NK-92 (cell line): ENCODE results near the gene JTB.
"Not testable (repeated sequence)": the region's sequence is repeated elsewhere in the genome, so short reads cannot be mapped to it uniquely, and the experiment has no call there.

Experiments
- DNase-seq: peaks from one replicate; lab custom pipeline; 2025; ENCODE audit not compliant: unreplicated experiment; lab: John Stamatoyannopoulos, UW

Gene JTB

DNA sequence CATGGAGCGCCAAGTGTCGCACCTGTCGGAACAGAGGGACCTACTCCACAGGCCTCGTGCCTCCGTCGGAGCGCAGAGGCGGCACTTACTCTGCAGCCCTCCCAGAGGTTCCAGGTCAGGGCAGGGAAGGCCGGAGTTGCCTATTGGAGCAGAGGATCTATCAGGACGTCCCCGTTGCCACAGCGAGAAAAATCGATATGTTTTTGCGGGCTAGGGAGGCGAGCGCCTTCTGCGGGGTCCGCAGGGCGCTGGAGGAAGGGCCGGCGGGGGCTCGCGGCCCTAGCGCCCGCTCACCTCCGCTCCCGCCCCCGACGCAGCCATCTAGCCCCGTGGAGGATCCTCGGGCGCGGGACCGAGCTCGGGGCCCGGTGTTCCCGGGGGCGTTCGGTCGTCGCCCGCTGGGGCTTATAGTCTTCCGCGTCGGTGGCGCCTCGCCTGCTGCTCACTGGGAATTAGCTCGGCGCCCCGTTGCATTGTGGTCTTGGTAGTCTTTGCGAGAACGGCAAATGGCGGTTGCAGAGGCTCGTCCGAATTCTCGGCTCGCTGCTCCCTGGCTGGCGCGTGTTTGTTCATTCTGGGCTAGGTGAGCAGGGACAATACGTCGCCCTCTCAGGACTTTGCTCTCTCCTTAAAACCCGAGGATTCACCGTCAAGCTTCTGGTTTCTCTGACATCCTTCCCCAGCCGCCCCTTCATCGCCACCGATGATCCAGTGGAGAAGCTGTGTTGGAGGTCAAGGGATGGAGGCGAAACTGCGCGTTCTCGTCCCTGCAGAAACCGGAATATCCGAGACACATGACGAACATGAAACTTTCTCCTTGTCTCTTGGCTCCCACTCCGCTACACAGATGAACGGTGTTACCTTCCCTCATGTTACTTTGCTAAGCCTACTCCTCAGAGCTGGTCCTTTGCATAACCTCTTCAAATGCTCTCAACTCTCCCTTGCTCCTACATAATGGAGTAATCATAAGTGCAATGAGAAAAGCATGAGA, at the start of gene JTB:
Gene JTB (minus strand): TSS at position 425 of the 991 bp plus-strand sequence. CDS start 422 bp downstream, at position 3.
- peak; percentile 21 for DNase-seq

GRCh38 chr1:154019940-154020339, 42.5 kb upstream of the JTB start:
- DNase-seq = no peak

DNA sequence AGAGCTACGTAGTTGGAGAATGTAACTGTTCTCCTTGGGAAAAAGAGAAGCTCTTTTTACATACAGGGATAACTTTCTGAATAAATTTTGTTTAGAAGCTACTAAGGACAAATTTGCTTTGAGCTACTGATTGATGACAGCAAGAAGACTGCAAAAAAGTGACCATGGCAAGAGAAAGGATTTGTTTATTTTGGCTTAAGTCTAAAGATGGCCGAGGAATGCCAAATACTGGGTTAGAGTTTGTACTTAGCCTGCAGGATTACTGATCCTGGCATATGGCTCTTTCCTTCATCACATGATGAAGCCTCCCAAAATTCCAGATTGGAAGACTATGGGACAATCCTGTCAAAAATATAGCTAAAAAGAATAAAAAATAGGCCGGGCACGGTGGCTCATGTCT, 41.8 kb upstream of the JTB start:
- DNase-seq = no peak

DNA sequence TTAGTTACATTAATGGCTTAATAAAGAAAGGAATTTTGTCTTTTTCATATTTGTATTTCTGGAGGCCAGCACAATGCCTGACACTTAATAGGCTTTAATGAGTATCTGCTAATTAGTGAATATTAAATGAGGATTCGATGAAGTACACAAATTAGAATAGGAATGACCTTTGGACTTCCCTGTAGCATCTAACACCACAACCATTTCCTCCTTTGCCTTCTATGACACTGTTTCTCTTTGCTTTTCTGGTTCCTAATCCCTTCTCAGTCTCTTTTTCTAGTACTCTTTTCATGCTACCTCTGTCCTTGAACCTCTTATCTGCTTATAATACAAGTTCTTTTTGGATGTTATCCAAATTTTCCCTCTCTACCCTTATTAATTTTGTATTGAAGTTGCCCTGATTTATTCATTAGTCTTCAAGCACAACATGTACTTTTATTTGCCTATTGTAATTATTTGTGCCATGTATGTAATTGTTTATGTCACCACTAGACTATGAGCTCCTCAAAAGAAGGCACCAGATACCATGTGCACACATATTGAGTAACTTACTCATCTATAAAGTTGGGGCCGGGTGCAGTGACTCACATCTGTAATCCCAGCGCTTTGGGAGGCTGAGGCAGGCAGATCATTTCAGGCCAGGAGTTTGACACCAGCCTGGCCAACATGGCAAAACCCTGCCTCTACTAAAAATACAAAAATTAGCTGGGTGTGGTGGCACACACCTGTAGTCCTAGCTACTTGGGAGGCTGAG, 36.9 kb upstream of the JTB start:
- DNase-seq = no peak

GRCh38 chr1:154012543-154012942, 35.1 kb upstream of the JTB start:
- not testable (repeated sequence) for DNase-seq

DNA sequence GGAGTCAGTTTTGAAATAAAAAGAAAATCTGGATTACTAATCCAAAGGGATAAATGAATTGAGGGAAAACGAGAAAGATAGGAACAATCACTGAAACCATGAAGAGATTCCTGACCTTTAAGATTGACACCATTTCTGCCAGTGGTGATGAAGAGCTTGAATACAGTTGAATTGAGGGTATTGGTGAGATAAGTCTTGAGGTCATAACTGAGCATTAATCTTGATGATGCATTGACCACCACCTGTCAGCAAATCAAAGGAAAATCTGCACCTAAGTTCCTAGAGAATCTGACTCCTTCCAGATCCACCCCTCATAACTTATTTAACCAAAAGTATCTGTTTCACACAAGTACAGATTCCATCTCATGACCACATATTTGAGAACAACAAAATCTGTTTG, 34.7 kb upstream of the JTB start:
- no peak for DNase-seq

DNA sequence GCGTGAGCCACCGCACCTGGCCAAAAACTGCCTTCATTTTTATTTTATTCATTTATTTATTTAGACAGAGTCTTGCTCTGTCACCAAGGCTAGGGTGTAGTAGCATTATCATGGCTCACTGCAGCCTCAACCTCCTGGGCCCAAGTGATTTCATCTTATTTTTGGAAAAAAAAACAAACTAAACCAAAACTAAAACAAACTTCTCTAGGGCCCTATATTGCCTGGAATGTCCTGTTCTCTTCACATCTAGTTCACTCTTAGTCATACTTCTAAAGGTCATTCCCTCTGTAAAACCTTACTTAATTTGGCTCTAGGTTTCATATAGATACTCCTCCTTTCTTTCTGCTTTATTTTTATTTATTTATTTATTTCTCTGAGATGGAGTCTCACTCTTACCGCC, 28.7 kb upstream of the JTB start:
- DNase-seq = no peak

GRCh38 chr1:154000420-154000819, 22.9 kb upstream of the JTB start:
- no peak for DNase-seq

DNA sequence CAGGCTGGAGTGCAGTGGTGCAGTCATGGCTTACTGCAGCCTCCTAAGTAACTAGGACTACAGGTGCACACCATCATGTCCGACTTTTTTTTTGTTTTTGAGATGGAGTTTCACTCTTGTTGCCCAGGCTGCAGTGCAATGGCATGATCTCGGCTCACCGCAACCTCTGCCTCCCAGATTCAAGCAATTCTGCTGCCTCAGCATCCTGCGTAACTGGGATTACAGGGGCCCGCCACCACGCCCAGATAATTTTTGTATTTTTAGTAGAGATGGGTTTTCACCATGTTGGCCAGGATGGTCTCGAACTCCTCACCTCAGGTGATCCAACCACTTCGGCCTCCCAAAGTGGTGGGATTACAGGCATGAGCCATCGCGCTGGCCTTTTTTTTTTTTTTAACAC, 19.4 kb upstream of the JTB start:
- DNase-seq = not testable (repeated sequence)

DNA sequence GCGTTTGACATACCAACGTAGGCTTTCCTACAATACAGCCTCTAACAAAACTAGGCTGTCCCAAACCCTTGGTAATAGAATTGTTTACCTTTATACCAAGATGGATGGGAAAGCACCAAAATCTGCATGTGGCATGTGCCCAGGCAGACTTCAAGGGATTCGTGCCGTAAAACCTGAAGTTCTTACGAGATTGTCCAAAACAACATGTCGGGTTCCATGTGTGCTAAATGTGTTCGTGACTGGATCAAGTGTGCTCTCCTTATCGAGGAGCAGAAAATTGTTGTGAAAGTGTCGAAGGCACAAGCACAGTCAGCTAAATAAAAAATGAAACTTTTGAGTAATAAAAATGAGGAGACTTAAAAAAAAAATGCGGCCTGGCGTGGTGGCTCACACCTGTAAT, 18.2 kb upstream of the JTB start:
- DNase-seq = no peak

DNA sequence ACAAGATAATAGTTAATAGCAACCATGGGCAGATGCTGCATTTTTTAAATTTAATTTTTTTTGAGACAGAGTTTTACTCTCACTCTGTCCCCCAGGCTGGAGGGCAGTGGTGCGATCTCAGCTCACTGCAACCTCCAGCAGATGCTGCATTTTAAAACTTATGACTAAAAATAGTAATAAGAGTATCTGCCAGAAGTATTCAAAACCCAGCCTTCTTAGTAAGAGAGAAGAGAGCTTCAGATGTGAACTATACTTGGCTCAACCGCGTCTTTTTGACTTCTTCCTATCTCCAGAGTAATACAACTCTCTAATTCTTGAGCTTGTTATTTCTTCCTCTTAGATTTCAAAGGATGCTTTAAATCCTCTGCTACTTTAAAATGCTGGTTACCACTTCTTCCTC, 17.7 kb upstream of the JTB start:
- no peak for DNase-seq

DNA sequence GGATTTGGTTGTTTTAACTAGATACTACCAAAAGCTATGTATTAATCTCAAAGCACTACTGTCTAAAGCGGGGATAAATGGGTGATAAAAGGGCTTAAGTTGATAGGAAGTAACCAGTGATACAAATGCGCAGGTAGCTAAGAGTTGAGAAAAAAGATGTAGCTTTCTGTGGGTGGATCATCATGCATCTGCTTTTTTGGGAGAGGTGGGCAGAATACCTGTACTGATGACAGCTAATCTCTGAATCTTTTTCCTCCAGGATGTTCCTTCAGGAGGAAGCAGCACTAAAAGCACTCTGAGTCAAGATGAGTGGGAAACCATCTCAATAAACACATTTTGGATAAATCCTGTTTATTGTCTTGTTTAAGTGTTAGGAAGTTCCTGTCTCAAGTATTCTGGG, 14.3 kb upstream of the JTB start:
- no peak for DNase-seq

- DNase-seq = no peak
Observed at GRCh38 chr1:153991151-153991630, 13.7 kb upstream of the JTB start.

DNA sequence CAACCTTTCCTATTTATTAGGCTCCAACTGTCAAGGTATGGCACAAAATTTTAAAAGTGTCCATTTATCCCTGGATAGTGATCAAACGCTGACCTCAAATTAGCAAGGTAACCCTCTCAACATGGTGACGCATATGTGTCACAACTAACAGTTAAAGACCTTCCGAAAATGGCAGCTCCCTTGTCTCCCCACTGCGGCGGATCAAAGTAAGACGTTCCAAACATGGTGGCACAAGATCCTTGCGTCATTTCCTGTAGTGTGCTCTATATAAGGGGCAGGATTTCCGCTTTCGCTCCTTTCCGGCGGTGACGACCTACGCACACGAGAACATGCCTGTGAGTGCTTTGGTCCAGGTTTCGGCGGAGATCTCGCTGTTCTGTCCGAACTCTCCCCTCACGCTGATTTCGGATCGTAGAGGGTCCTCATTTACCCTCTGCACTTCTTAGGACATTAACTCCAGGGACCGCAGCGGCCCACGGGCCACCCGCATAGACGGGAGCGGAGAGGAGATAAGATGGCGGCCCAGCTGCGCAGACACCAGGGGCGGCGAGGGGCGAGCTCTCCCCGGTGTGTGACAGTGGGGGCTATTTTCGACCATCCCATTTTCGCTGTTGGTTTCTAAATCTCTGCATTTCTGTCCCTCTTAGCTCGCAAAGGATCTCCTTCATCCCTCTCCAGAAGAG, 13.1 kb upstream of the JTB start, which contains the start of gene RPS27:
Gene RPS27 (plus strand): TSS at position 295 of the 683 bp plus-strand sequence. CDS start 35 bp downstream, at position 330.
- peak; percentile 43 for DNase-seq

DNA sequence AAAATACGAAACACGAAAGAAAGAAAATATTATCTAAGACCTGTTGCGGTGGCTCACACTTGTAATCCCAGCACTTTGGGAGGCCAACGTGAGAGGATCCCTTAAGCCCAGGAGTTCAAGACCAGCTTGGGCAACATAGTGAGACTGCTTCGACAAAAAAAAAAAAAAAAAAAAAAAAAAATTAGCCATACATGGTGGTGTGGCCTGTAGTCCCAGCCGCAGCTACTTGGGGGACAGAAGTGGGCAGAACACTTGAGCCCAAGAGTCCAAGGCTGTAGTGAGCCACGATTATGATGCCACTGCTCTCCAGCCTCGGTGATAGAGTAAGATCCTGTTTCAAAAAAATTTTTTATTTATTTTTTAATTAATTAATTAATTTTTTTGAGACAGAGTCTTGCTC, 10.1 kb upstream of the JTB start:
- DNase-seq = no peak

DNA sequence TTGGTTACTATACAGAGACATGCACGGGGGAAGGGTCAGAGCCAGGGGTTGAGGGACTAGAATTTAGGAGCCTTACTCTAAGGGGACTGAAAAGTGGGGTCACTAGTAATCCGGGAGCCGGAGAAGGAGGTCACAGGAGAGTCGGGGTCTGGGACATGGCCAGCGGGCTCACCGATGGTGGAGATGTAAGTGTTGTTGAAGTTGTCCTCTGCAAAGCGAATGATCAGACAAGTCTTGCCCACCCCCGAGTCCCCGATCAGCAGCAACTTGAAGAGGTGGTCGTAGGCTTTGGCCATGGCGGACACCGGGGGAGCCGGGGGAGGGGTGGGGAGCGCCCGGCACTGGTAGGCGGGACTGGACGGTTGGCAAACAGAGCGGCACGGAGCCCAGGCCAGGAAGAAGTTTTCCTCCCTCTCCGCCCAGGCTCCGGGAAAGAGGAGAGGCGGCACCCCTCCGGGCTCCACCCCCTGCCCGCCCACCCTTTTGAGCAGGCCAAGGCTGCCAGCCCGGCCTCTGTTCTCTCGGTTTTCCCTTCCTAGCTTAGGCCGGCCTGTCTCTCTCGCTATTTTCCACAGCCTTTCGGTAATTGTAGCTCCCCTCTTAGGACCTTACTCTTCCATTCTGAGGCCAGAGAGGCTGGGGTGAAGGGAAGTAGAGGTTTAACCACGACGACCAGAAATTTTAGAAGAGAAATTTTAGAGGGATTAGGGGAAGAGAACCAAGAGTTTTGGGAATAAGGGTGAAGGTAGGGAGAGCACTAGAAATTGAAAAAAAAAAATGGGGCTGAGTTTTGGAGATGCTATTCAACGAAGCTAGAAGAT, 8.7 kb upstream of the JTB start, which contains the start of gene RAB13:
Gene RAB13 (minus strand): TSS at position 399 of the 821 bp plus-strand sequence. CDS start 103 bp downstream, at position 296.
- DNase-seq = no peak

DNA sequence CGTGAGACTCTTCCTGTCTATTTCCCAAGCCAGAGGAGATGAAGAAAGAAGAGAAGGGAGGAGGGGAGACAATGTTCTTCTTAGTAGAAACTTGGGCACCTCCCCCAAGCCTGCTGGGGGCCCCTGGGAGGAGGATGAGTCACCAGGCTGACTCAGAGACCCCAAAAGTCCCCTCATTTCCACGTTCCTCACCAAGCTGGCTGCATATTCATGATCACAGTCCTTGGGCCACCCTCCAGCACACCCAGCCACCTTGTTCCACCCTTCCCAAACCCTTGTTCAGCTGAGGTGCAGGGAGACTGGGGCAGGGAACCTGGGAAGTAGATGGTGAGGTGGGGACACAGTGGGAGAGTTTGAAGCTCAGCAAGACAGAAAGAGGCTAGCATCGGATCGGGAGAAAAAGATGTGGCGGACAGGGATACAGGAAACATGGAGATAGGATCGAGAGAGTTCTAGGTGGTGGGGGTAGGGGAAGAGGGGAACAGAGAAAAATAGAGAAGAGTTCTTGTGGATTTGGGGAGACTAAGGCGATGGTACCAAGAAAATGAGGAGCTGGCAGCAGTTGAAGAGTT, 8.0 kb upstream of the JTB start:
- DNase-seq = no peak

DNA sequence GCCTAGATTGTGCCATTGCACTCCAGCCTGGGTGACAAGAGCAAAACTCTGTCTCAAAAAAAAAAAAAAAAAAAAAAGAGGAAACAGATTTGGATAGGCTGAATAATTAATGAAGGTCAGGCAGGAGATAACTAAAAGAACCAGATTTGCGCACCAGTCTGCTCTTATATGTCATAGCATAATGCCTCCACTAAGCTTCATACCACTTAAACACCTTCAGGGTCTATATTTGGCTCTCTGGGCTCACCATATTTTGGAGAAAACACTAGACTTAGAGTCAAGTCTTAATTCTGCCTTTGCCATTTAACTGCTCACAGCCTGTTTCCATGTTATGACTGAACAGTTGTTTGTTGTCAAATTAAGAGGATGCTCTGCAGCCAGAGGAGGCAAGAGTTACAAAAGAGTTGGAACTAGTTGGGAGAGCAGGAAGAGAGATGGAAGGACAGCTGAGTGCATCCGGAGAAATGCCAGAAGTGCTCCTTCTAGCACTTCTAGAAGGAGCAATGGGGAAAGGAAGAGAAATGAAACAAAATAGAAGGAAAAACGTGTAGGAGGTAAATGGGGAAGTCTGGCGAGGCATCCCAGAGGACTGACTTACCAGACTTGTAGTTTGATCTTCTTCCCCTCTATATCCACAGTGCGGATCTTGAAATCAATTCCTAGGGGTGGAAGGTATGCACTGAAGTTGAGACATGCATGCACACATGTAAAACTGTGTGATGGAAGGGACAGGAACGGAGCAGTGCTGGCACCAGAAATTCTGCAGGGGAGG, 6.8 kb upstream of the JTB start:
- DNase-seq = no peak

- DNase-seq = not testable (repeated sequence)
Observed at GRCh38 chr1:153981735-153982134, 4.3 kb upstream of the JTB start.
